RWPE2 (cell line): Measurements from ENCODE around the gene CAMK1D.

Experiments used
- ATAC-seq: fragments of 200-7000 bp; cut with Tn5 transposase; 3 replicates; pipeline ENCODE4 v1.9.1; 2021; ENCODE audit warnings: low read depth
- DNase-seq: peaks from one replicate; pipeline ENCODE4 v3.0.0-alpha.2; 2020; ENCODE audit warnings: low spot score
- H3K27ac ChIP-seq: fragments of 450-650 bp; 2 replicates; pipeline ENCODE4 v1.5.1; 2017; ENCODE audit warnings: mild to moderate bottlenecking; ENCODE audit not compliant: poor library complexity, severe bottlenecking
- H3K27me3 ChIP-seq: fragments of 250-450 bp; sonication (Bioruptor Pico); 2 replicates; pipeline ENCODE4 v1.5.1; 2021; ENCODE audit warnings: mild to moderate bottlenecking, moderate library complexity; ENCODE audit not compliant: insufficient read depth, poor library complexity, severe bottlenecking
- H3K36me3 ChIP-seq: fragments of 250-450 bp; sonication (Bioruptor Pico); 2 replicates; pipeline ENCODE4 v1.5.1; 2020; ENCODE audit warnings: low read depth, mild to moderate bottlenecking, moderate library complexity
- H3K4me1 ChIP-seq: fragments of 250-450 bp; sonication (Bioruptor Pico); 2 replicates; pipeline ENCODE4 v1.5.1; 2021; ENCODE audit warnings: mild to moderate bottlenecking, moderate library complexity; ENCODE audit not compliant: insufficient read depth, poor library complexity, severe bottlenecking
- H3K4me3 ChIP-seq: fragments of 250-450 bp; sonication (Bioruptor Pico); 2 replicates; pipeline ENCODE4 v1.5.1; 2021; ENCODE audit warnings: mild to moderate bottlenecking, moderate library complexity; ENCODE audit not compliant: severe bottlenecking
- H3K9me3 ChIP-seq: fragments of 250-450 bp; sonication (Bioruptor Pico); 2 replicates; pipeline ENCODE4 v1.5.1; 2021; ENCODE audit warnings: mild to moderate bottlenecking, moderate library complexity; ENCODE audit not compliant: severe bottlenecking
- CTCF ChIP-seq: fragments of 450-650 bp; IDR thresholded peaks from one replicate; pipeline ENCODE4 v1.5.1; 2017; ENCODE audit warnings: mild to moderate bottlenecking, moderate library complexity; ENCODE audit not compliant: poor library complexity, severe bottlenecking

CAMK1D gene

DNA sequence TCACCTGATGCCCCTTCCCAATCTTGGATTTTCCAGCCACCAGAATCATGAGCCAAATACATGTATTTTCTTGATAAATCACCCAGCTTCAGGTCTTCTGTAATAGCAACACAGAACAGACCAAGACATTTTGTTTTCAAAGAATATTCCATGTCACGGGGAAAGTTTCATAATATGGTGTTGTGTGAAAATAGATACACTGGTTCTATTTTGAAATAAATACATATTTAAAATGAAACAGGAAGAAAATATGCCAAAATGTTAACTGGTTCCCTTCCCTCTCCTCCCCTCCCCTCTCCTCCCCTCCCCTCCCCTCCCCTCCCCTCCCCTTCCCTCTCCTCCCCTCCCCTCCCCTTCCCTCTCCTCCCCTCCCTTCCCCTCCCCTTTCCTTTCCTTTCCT lies 30.3 kb upstream of the CAMK1D start:
- H3K9me3 ChIP-seq, result no peaks in the 10 kb centered on the region
- TF ChIP-seq CTCF, result no peak
- H3K27me3 ChIP-seq, result no peaks in the 10 kb centered on the region
- DNase-seq (no peak), ATAC-seq (no peak)
- no peaks in the 10 kb centered on the region for H3K36me3 ChIP-seq
- H3K4me3 ChIP-seq, result no peak overlapping the region
- H3K4me1 ChIP-seq, result peaks cover 4% of the 10 kb centered on the region
- H3K27ac ChIP-seq, result no peak overlapping the region

DNA sequence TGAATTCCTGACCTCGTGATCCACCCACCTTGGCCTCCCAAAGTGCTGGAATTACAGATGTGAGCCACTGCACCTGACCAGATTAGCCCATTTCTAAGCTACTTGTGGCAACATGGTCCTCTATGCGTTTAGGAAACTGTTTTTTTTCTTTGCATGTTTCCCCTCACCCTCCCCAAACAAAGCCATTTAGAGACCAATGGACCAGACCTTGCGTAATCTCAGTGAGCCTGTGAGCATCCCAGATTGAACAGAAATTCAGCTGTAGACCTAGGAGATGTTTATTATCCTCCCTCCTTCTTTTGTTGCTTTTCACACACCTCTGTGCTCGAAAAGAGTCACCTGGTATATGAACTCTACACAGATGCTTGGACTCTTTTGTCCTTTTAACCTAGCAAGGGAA lies 28.5 kb upstream of the CAMK1D start:
- no peaks in the 10 kb centered on the region for H3K27me3 ChIP-seq
- H3K27ac ChIP-seq, result no peak overlapping the region
- H3K4me3 ChIP-seq, result no peak overlapping the region
- H3K36me3 ChIP-seq, result no peaks in the 10 kb centered on the region
- no peak for TF ChIP-seq CTCF
- ATAC-seq (no peak), DNase-seq (no peak)
- H3K4me1 ChIP-seq, result peaks cover 4% of the 10 kb centered on the region
- no peaks in the 10 kb centered on the region for H3K9me3 ChIP-seq

- Histone ChIP-seq H3K36me3 (no peaks in the 10 kb centered on the region), H3K4me1 (peaks cover 4% of the 10 kb centered on the region), H3K9me3 (no peaks in the 10 kb centered on the region), H3K27me3 (no peaks in the 10 kb centered on the region), H3K27ac (no peak overlapping the region), H3K4me3 (no peak overlapping the region)
- TF ChIP-seq CTCF, result peak; percentile 12
- DNase-seq, result no peak
- peak; percentile 85 for ATAC-seq
Measured at GRCh38 chr10:12321641-12322040, 27.7 kb upstream of the CAMK1D start.

DNA sequence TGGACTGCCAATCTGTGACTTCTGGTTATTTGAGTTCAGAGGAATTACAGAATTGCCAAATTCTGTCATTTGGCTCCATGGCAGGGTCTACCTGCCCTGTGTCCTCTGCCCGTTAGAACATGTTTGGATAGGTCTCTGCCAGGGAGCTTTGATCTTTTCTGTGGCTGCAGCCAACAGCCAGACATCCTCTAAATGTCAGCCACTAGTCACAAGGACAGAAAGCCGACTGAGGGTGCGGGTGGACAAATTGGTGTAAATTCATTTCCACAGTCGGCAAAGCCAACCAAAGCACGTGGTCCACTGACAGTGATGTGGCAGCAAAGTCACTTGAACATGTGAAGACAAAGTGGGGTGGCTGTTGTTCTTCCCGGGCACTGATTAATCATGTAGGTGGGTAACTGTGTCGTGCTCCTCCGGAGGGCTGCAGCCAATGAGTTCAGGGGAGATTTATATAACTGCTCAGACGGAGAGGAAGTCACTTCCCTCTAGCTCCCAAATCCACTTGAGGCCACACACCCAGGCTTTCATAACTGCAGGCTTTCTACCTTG lies 26.7 kb upstream of the CAMK1D start:
- no peaks in the 10 kb centered on the region for H3K27me3 ChIP-seq
- no peak for TF ChIP-seq CTCF

DNA sequence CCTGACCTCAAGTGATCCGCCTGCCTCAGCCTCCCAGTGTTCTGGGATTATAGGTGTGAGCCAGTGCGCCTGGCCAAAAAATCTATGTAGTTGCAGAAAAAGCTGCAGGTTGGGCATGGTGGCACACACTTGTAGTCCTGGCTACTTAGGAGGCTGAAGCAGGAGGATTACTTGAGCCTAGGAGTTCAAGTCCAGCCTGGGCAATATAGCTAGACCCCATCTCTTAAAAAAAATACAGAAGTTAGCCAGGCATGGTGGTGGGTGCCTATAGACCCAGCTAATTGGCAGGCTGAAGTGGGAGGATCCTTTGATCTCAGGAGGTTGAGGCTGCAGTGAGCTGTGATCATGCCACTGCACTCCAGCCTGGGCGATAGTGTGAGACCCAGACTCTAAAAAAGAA lies 24.8 kb upstream of the CAMK1D start:
- Histone ChIP-seq H3K4me1 (peaks cover 4% of the 10 kb centered on the region), H3K36me3 (no peaks in the 10 kb centered on the region), H3K27ac (no peak overlapping the region), H3K4me3 (no peak overlapping the region), H3K27me3 (no peaks in the 10 kb centered on the region), H3K9me3 (no peaks in the 10 kb centered on the region)
- no peak for TF ChIP-seq CTCF
- DNase-seq (no peak), ATAC-seq (no peak)

More for the DNA sequence above, 26.7 kb upstream of the CAMK1D start:
- ATAC-seq (no peak), DNase-seq (no peak)
- H3K27ac ChIP-seq, result no peak overlapping the region
- no peaks in the 10 kb centered on the region for H3K9me3 ChIP-seq
- H3K4me3 ChIP-seq, result no peak overlapping the region
- peaks cover 4% of the 10 kb centered on the region for H3K4me1 ChIP-seq
- no peaks in the 10 kb centered on the region for H3K36me3 ChIP-seq
